HepG2 (cell line): ENCODE measurements around the gene JUND. TPM values are rescaled to one million over a fixed set of nuclear protein-coding genes. Genes with fewer than 3 reads are reported as not detected.

ENCODE experiments used
- ARNT2 ChIP-seq: sonication (generic); formaldehyde crosslinking; IDR thresholded peaks from 2 replicates; pipeline ENCODE4 v1.8.0; 2022; ENCODE audit warnings: mild to moderate bottlenecking, low read depth, missing genetic modification reagents, moderate library complexity
- CTCF ChIP-seq: sonication (generic); formaldehyde crosslinking; IDR thresholded peaks from 2 replicates; pipeline ENCODE4 v1.5.0; 2020; ENCODE audit warnings: mild to moderate bottlenecking, missing genetic modification reagents, moderate library complexity
- GABPA ChIP-seq, 2 experiments: IDR thresholded peaks; 2 replicates each; pipeline ENCODE4 v1.6.1; 2011 to 2016; ENCODE audit warnings: low read depth in 2 of 2, low read length in 1 of 2, missing biosample characterization in 1 of 2, missing genetic modification characterization in 1 of 2
- HNF1A ChIP-seq, 2 experiments: sonication (generic) in 1 of 2; formaldehyde crosslinking in 1 of 2; IDR thresholded peaks; 2 replicates each; pipeline versions ENCODE4 v1.4.0 to v1.6.1; 2016 to 2020; ENCODE audit warnings: borderline replicate concordance in 1 of 2, low read depth in 1 of 2, mild to moderate bottlenecking in 1 of 2, missing genetic modification reagents in 1 of 2
- HNRNPL ChIP-seq: fragments of 200-400 bp; formaldehyde crosslinking; IDR thresholded peaks from 2 replicates; pipeline ENCODE4 v1.6.1; 2017; ENCODE audit warnings: mild to moderate bottlenecking, low read depth, low read length
- ISX ChIP-seq: sonication (generic); formaldehyde crosslinking; conservative IDR thresholded peaks from 2 replicates; pipeline ENCODE4 v1.5.0; 2020; ENCODE audit warnings: missing genetic modification reagents
- KDM2A ChIP-seq: sonication (generic); formaldehyde crosslinking; IDR thresholded peaks from 2 replicates; pipeline ENCODE4 v1.4.0; 2020; ENCODE audit warnings: low read depth, missing genetic modification reagents, borderline replicate concordance
- KLF15 ChIP-seq: sonication (generic); formaldehyde crosslinking; IDR thresholded peaks from 2 replicates; pipeline ENCODE4 v1.8.1; 2023; ENCODE audit warnings: borderline replicate concordance, mild to moderate bottlenecking, inconsistent platforms, missing genetic modification reagents, mixed read lengths
- MEIS2 ChIP-seq: sonication (generic); formaldehyde crosslinking; IDR thresholded peaks from 2 replicates; pipeline ENCODE4 v1.9.0; 2021; ENCODE audit warnings: mild to moderate bottlenecking, missing genetic modification reagents
- MIXL1 ChIP-seq: IDR thresholded peaks from 2 replicates; pipeline ENCODE4 v1.6.1; 2016
- NCOR1 ChIP-seq: fragments of 200-600 bp; sonication (generic); IDR thresholded peaks from 2 replicates; pipeline ENCODE4 v1.7.0; 2017; ENCODE audit warnings: antibody characterized with exemption, low read length, borderline replicate concordance
- NFE2 ChIP-seq: sonication (generic); formaldehyde crosslinking; IDR thresholded peaks from 2 replicates; pipeline ENCODE4 v1.4.0; 2020; ENCODE audit warnings: missing genetic modification reagents
- PHF21A ChIP-seq: sonication (generic); formaldehyde crosslinking; IDR thresholded peaks from 2 replicates; pipeline ENCODE4 v1.5.0; 2020; ENCODE audit warnings: mild to moderate bottlenecking, missing genetic modification reagents
- ZBTB3 ChIP-seq: sonication (generic); formaldehyde crosslinking; IDR thresholded peaks from 2 replicates; pipeline ENCODE4 v1.4.0; 2020; ENCODE audit warnings: low read depth, mild to moderate bottlenecking, moderate library complexity, missing genetic modification reagents, borderline replicate concordance
- ZBTB39 ChIP-seq: sonication (generic); formaldehyde crosslinking; IDR thresholded peaks from 2 replicates; pipeline ENCODE4 v1.5.0; 2020; ENCODE audit warnings: missing genetic modification reagents
- ZFP36L1 ChIP-seq: sonication (generic); formaldehyde crosslinking; IDR thresholded peaks from 2 replicates; pipeline ENCODE4 v1.8.0; 2022; ENCODE audit warnings: mild to moderate bottlenecking, missing genetic modification reagents, moderate library complexity
- ZFP41 ChIP-seq: sonication (generic); formaldehyde crosslinking; IDR thresholded peaks from 2 replicates; pipeline ENCODE4 v1.4.0; 2020; ENCODE audit warnings: mild to moderate bottlenecking, missing genetic modification reagents, borderline replicate concordance
- ZKSCAN8 ChIP-seq: IDR thresholded peaks from 2 replicates; pipeline ENCODE4 v1.6.1; 2016; ENCODE audit warnings: borderline replicate concordance, missing genetic modification reagents, missing compliant biosample characterization
- ZNF546 ChIP-seq: sonication (generic); formaldehyde crosslinking; conservative IDR thresholded peaks from 2 replicates; pipeline ENCODE4 v1.8.1; 2023; ENCODE audit warnings: mild to moderate bottlenecking, missing genetic modification reagents
- polyA plus RNA-seq, 8 experiments: library from polyadenylated mRNA; depleted of rRNA in 3 of 8; stranded (reverse) in 7 of 8; unstranded in 1 of 8; fragments of >200 nt; fragmentation: Illumina TruSeq in 4 of 8; extraction: Trizol in 4 of 8; gene quantifications; 2 replicates each; pipeline versions ENCODE4 v1.2.1 to v1.2.3, GENCODE V29; 2011 to 2016; ENCODE audit warnings: low read depth in 4 of 8, missing spikeins in 1 of 8, mixed read lengths in 1 of 8; ENCODE audit not compliant: insufficient read depth in 1 of 8
- total RNA-seq, 5 experiments: library from RNA; depleted of rRNA; stranded (reverse); fragments of >200 nt; fragmentation: Illumina TruSeq; extraction: Trizol; gene quantifications; 2 replicates each; pipeline ENCODE4 v1.2.3, GENCODE V29; 2016; ENCODE audit warnings: low read depth in 1 of 5

JUND gene
- total and polyA plus RNA-seq, 2 of the 13 experiments (the other 11 are each of a cell fraction or from before 2014, with no cell fraction given) = 41.2 to 59.8 TPM

GRCh38 chr19:18322759-18323460, 41.5 kb upstream of the JUND start, which contains the start of gene LSM4 (continued):
- TF ChIP-seq CTCF (CRISPR knock-in tag) (peak; percentile 59), MEIS2 (peak; percentile 64), NFE2 (CRISPR knock-in tag) (no peak), KDM2A (CRISPR knock-in tag) (peak; percentile 78; the same call in 1 of the 2 replicates), HNRNPL (0 out of 2 replicates have a peak, but pooled peaks have one; percentile 21), PHF21A (CRISPR knock-in tag) (peak; percentile 70), HNF1A (IDR thresholded peaks at IDR 0.05; ENCODE audit: low read depth) (no peak), HNF1A (CRISPR knock-in tag; IDR thresholded peaks at IDR 0.05; ENCODE audit: borderline replicate concordance) (no peak), ZKSCAN8 (CRISPR knock-in tag) (no peak), ZNF546 (CRISPR knock-in tag) (no peak; the same call in 1 of the 2 replicates), GABPA (IDR thresholded peaks at IDR 0.05; ENCODE audit: low read depth, low read length) (peak; percentile 62), GABPA (CRISPR knock-in tag; IDR thresholded peaks at IDR 0.05; ENCODE audit: low read depth) (peak; percentile 80), ZFP41 (CRISPR knock-in tag) (no peak), ZBTB39 (CRISPR knock-in tag) (no peak), NCOR1 (no peak; the same call in 1 of the 2 replicates), ZFP36L1 (CRISPR knock-in tag) (0 out of 2 replicates have a peak, but pooled peaks have one; percentile 51), ARNT2 (CRISPR knock-in tag) (peak; percentile 85), ISX (CRISPR knock-in tag) (0 out of 2 replicates have a peak, but pooled peaks have one; percentile 2), KLF15 (CRISPR knock-in tag) (no peak), ZBTB3 (CRISPR knock-in tag) (no peak), MIXL1 (CRISPR knock-in tag) (0 out of 2 replicates have a peak, but pooled peaks have one; percentile 9)
